HG03175 (cell line): Measurements from ENCODE around the gene IGFBP3.

ENCODE experiments used
- ATAC-seq: cut with Tn5 transposase; IDR thresholded peaks from one replicate; pipeline ENCODE4 v1.9.1; 2021; ENCODE audit warnings: mild to moderate bottlenecking, moderate library complexity; ENCODE audit not compliant: unreplicated experiment

The IGFBP3 gene

DNA sequence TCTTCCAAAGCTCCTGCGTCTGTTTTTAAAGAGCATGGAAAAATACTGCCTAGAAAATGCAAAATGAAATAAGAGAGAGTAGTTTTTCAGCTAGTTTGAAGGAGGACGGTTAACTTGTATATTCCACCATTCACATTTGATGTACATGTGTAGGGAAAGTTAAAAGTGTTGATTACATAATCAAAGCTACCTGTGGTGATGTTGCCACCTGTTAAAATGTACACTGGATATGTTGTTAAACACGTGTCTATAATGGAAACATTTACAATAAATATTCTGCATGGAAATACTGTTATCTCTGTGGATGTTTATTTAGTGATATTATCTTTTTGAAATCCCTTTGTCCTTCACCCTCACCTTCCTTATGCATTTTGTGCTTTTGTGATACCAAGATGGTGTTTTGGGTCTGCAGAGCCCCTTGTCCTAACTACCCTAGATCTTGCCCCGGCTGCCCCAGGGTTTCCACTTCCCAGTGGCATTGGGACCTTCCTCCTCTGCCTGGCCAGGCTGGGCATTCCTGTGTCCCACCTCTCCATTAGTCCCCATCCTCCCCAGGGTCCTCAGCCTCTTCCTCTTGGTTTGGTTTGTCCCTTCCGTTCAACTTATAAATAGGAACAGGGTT, 27.6 kb downstream of the IGFBP3 start:
- ATAC-seq, result no peak

DNA sequence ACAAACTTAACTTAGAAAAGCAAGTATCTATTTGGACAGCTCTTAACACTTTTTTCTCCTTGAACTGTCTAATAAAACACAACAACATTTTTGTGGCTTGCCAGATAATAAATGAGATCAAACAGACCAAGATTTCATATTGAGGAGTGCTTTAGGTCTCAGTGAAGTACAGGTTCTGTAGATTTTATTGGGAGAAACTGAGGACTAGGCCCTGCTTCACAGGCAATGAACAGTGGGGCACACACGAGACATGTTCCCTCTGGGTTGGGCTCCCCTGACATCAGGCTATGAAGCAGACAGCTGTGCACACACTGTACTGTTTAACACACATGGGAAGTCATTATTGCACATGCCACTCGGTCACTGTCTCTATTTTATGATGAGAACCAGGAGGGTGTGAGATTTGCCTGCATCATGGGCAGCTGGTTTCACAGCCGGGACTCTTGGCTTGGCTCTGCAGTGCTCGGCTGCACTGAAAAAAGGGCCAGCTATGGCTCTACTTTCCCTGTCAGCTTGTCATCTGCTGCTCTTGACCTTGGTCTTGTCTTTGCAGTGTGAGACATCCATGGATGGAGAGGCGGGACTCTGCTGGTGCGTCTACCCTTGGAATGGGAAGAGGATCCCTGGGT, 28.6 kb downstream of the IGFBP3 start:
- ATAC-seq, result no peak

DNA sequence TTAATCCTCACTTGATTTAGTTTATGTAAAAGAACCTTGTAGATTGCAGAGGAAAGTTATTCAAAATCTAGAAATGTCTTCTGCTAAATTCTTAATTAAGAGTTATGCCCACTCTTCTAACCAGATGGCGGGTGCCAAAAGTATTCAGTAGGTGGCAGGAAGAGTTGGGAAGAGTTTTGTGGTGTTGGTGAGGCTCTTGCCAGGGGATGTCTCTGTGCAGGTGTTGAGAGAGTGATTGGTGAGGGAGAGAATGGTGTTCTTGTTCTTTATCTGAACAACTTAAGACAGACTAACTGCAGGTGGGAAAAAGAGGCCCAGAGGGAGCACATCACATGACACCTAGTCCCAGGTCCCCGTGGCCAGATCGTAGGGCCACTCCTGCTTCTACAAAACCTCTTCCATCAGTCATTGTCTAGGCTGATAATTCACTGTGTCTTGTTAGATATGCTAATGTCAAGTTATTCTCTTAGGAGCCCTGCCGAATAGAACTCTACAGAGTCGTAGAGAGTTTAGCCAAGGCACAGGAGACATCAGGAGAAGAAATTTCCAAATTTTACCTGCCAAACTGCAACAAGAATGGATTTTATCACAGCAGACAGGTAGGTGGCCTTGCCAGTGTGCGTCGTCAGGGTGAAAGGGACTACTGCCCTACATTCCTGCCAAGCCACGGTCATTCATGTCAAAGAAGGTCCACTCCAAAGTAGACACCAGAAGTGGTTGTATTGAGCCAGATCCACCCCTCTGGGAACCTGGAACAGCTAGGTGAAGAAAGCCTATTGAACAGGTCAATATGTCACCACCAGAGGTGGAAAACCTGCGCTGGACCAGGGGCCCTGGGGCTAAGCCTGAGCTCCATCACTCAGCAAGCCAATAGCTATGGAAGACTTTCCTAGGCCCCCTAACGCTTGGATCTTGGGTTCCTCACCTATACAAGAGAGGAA, 29.3 kb downstream of the IGFBP3 start:
- no peak for ATAC-seq

- ATAC-seq, result no peak
These were observed 30.1 kb downstream of the IGFBP3 start for GRCh38 chr7:45890902-45891461.

DNA sequence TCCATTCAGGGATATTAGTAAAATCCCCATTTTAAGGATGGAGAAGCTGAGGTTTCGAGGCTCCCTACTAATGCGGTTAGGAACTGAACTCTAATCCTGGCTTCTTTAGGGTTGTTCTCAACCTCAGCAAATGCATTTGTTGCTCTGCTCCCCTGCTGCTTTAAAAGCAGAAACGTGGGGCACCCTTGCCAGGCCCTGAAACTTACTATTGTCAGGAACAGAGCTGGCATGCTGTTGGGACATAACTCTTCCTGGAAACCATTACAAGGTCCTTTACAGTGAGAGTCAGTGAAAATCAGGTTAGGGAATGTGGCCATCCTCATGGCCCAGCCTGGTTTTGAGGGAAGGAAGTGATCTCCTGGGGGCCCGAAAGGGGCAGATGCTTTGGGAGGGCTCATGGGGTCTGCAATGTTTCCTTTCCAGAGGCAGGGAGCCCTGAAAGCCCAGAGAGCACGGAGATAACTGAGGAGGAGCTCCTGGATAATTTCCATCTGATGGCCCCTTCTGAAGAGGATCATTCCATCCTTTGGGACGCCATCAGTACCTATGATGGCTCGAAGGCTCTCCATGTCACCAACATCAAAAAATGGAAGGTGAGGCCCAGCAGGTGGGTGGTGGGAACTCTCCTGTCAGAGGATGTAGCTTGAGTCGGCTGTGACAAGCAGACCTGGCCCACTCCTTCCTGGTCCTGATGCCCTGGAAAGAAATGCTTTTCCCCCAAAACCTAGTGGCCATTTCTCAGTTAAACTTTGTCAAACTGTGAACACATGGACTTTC, 30.8 kb downstream of the IGFBP3 start:
- ATAC-seq, result no peak

DNA sequence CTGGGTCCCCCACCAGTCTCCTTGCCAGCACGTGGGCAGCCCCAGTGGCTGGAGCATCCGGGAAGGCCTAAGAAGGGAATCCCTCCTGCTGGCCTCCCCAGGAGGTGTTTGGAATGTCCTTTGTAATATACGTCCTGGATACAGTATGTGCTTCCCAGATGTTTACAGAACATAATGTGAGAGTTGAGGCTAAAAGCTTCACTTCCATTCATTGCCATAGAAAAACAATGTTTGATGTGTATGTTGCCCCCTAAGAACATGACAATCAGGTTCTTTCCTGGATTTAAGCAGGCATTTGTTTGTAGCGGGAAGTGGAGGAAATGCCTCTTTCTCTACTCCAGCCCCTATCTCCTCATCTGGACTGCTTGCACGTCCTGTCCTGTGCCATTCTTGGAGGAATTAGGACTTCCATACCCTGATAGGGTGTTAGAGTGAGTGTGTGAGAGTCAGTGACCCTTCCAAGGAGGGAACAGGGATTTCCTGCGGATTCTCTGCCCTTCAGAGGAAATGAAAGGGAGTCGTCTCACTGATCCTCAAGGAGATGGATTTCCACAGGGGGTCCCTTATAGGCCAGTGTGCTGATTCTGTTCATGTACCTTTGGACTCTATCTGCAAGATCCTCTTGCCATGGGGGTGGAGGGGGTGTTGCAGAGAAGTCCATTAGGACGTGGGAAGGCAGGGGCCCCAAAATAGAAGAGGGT, 31.6 kb downstream of the IGFBP3 start:
- no peak for ATAC-seq

DNA sequence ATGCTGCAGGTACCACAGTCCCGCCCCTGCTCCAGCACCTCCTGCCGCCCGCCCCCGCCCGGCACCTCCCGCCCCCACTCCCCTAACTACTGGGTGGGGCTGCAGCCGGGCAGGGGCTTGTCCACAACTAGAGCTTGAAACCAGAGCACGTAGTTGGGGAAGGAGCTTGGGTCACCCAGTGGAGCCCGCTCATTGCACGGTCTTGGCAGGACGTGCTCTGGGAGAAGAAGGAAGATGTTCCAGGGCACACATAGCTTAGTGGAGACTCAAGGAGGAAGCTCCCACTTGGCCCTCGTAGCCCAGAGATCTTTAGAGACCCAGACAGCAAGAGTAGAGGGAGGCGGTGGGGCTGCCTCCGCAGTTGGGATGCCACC, 32.1 kb downstream of the IGFBP3 start:
- no peak for ATAC-seq

GRCh38 chr7:45888185-45888992, 32.7 kb downstream of the IGFBP3 start, which contains the start of gene IGFBP1:
Gene IGFBP1 (plus strand): TSS chr7:45888488. CDS start chr7:45888653, 165 bp downstream.
- ATAC-seq, result no peak

- no peak for ATAC-seq
These were observed 34.0 kb downstream of the IGFBP3 start for GRCh38 chr7:45886931-45887667.

- ATAC-seq, result no peak
These were observed 35.7 kb downstream of the IGFBP3 start for GRCh38 chr7:45885264-45885882.

DNA sequence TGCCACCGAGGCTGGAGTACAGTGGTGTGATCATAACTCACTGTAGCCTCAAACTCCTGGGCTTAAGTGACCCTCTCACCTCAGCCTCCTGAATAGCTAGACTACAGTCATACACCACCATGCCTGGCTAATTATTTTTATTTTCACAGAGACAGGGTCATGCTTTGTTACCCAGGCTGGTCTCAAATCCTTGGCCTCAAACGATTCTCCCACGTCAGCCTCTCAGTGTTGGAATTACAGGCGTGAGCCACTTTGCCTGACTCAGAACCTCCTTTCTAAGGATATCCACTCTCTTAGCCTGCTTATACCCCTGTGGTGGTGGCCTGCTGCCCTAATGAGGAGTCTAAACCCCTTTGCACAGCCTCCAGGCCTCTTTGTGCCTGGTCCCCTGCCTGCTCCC, 36.9 kb downstream of the IGFBP3 start:
- no peak for ATAC-seq

DNA sequence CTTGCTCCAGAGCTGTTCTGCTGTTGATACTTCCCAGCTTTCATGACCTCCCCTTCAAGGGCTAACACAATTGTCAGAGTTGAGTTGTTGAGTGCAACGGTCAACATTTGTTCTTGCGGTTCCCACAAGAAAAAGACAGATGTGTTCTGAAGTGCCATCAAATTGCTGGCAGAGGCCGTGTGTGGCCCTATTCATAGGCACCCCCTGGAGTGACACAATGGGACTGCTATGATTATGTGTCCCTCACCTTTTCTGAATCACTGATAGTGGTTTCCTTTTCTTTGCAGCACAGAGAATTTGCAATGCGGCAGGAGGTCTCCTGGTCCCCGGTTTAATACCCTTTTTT, 38.6 kb downstream of the IGFBP3 start:
- no peak for ATAC-seq

DNA sequence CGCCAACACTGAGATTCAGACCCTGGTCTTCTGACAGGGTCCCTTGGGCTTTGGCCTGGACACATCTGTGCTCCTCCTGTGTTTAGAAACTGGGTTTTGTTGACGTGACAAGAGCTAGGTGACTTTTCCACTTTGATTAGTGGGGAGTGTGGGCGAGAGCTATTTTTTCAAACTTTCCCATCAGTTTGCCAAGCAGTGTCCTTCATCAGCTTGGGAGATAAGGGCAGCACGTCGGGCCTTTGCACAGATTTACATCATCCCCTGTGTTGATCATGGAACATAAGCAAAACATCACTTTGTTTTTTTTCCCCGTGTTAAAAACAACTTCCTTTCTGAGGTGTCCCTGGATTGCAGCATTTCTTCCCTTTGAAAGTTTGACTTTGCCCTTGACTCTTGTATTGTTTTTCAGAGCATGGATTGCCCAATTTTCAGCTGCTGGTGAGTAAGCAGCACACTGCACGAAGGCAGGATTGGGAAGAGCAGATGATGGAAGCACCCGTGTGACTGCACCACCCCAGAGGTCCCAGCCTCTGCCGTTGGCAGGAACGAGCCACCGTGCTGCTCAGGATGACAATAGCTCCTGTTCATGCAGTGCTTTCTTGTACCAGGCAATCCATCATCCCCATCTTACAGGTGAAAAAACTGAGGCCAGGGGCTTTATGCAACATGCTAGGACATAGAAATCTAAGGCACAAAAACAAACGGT, 39.2 kb downstream of the IGFBP3 start:
- ATAC-seq, result no peak

DNA sequence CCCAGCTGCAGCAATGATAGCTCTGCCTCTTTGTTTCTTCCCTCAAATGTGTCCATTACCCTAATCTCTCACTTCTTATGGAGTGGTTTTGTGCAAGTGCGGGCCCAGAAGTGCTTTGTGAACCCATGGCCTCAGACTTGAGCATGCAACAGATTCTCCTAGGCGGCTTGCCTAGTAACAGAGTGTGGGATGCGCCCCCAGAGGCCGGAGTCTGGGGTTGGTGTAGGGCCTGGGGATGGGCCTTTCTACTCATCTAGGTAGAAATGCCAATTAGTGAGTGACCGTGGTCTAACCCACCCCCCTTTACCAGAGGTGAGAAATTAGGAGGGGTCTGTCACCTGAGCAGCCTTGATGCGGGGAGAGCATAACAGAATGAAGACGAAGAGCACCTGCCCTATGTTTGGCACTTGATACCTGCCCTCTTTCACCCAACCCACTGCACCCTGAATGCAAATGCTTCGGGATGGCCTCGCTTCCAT, 39.8 kb downstream of the IGFBP3 start:
- ATAC-seq, result no peak

- no peak for ATAC-seq
These were observed 40.6 kb downstream of the IGFBP3 start for GRCh38 chr7:45880433-45880860.

- ATAC-seq, result no peak
These were observed 42.5 kb downstream of the IGFBP3 start for GRCh38 chr7:45878457-45879144.

DNA sequence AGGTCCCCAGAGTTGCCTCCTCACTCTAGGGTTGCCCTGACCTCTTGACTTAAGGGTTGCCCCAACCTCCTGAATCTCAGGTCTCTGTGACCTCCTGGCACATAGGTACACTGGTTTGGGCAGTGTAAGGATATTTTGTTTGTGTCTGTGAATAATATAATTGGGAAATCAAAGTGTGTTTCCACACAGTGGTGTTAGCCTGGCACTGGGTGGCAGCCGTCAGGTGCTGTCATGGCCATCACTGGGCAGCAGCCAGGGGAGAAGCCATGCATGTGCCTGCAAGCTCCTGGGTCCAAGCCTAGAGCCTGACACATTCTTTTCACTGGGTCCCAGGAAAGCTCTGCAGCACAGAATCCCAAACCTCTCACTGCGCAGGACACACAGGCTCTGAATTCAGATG, 44.6 kb downstream of the IGFBP3 start:
- ATAC-seq, result no peak
